Endothelial cell of umbilical vein (primary cell): Measurements from ENCODE around the gene AIMP1. TPM values are rescaled to one million over a fixed set of nuclear protein-coding genes. Genes with fewer than 3 reads are reported as not detected.

Experiments
- BruUV-seq: library from RNA; stranded (reverse); fragments of 400-500 nt; replicated peaks from 2 replicates; lab custom pipeline; 2021; lab: Mats Ljungman, UMichigan
- CTCF ChIA-PET: fragments of 300-600, 350-600 bp; sonication (Branson Sonifier 250); formaldehyde crosslinking; loops from one replicate; lab custom pipeline; 2021; ENCODE audit warnings: antibody characterized with exemption, inconsistent platforms; lab: Charles Lee
- POLR2A ChIA-PET: fragments of 300-600, 350-600 bp; sonication (Branson Sonifier 250); formaldehyde crosslinking; loops from one replicate; lab custom pipeline; 2021; ENCODE audit warnings: antibody characterized with exemption, inconsistent platforms; lab: Charles Lee
- DNase-seq: peaks from one replicate; pipeline ENCODE4 v3.0.0-alpha.2; 2011; ENCODE audit warnings: low read depth, low spot score
- FAIRE-seq: peaks from 2 replicates; lab custom pipeline; 2011; peaks lifted over from hg19 to GRCh38; lab: Jason Lieb, UNC
- H2AFZ ChIP-seq: 2 replicates; pipeline ENCODE4 v1.6.0; 2012; ENCODE audit warnings: low read depth, low read length, control low read depth, inconsistent platforms
- H3K27ac ChIP-seq: 2 replicates; pipeline ENCODE4 v1.5.1; 2011; ENCODE audit warnings: low read depth, mild to moderate bottlenecking, control low read depth, low read length, moderate library complexity; ENCODE audit not compliant: insufficient read depth
- H3K27me3 ChIP-seq, 2 experiments: 2 replicates each; pipeline versions ENCODE4 v1.6.0 to v1.6.1; 2011; ENCODE audit warnings: low read length in 2 of 2, mixed read lengths in 1 of 2; ENCODE audit not compliant: control insufficient read depth in 2 of 2, insufficient read depth in 2 of 2
- H3K36me3 ChIP-seq, 2 experiments: 2 replicates in 1 of 2; 3 replicates in 1 of 2; pipeline ENCODE4 v1.5.1; 2011; ENCODE audit warnings: low read length in 2 of 2, mild to moderate bottlenecking in 1 of 2, moderate library complexity in 1 of 2; ENCODE audit not compliant: control insufficient read depth in 2 of 2, insufficient read depth in 2 of 2; ENCODE audit errors: extremely low read depth in 1 of 2
- H3K4me1 ChIP-seq: 3 replicates; pipeline ENCODE4 v1.5.1; 2011; ENCODE audit warnings: mild to moderate bottlenecking, low read length; ENCODE audit not compliant: control insufficient read depth, insufficient read depth; ENCODE audit errors: extremely low read depth
- H3K4me2 ChIP-seq: 2 replicates; pipeline ENCODE4 v1.6.1; 2011; ENCODE audit warnings: low read length, control low read depth, mixed read lengths; ENCODE audit not compliant: insufficient read depth
- H3K4me3 ChIP-seq, 3 experiments: fragments of 200-600 bp in 1 of 3; sonication (generic), shearing (Covaris generic) in 1 of 3; replicated peaks in 1 of 3; 2 replicates each; pipeline ENCODE4 v1.5.1; 2011 to 2016; ENCODE audit warnings: control low read depth in 3 of 3, low read length in 3 of 3, mild to moderate bottlenecking in 2 of 3, inconsistent platforms in 1 of 3, low read depth in 1 of 3, moderate library complexity in 1 of 3; ENCODE audit not compliant: insufficient read depth in 1 of 3
- H3K79me2 ChIP-seq: 2 replicates; pipeline ENCODE4 v1.6.0; 2012; ENCODE audit warnings: low read length, inconsistent platforms; ENCODE audit not compliant: control insufficient read depth, insufficient read depth
- H3K9ac ChIP-seq: replicated peaks from 2 replicates; pipeline ENCODE3; 2011; ENCODE audit warnings: low read length, control low read depth; ENCODE audit not compliant: insufficient read depth; ENCODE audit errors: extremely low read depth
- H3K9me1 ChIP-seq: replicated peaks from 3 replicates; pipeline ENCODE4 v1.6.0; 2011; ENCODE audit warnings: mild to moderate bottlenecking, low read length; ENCODE audit not compliant: control insufficient read depth, insufficient read depth; ENCODE audit errors: extremely low read depth
- H3K9me3 ChIP-seq: replicated peaks from 2 replicates; pipeline ENCODE4 v1.5.1; 2012; ENCODE audit warnings: low read length, inconsistent platforms; ENCODE audit not compliant: control insufficient read depth, insufficient read depth
- H4K20me1 ChIP-seq: replicated peaks from 2 replicates; pipeline ENCODE3; 2011; ENCODE audit warnings: mild to moderate bottlenecking, low read length; ENCODE audit not compliant: control insufficient read depth, insufficient read depth; ENCODE audit errors: extremely low read depth
- EZH2 ChIP-seq: IDR thresholded peaks from 2 replicates; pipeline ENCODE4 v1.6.1; 2012; ENCODE audit warnings: borderline replicate concordance, low read depth, mild to moderate bottlenecking, moderate library complexity, low read length, inconsistent platforms; ENCODE audit not compliant: severe bottlenecking
- FOS ChIP-seq: IDR thresholded peaks from 2 replicates; pipeline ENCODE4 v1.6.1; 2011; ENCODE audit warnings: mild to moderate bottlenecking, low read length, moderate library complexity, borderline replicate concordance; ENCODE audit not compliant: insufficient read depth
- GATA2 ChIP-seq: IDR thresholded peaks from 2 replicates; pipeline ENCODE4 v1.7.0; 2011; ENCODE audit warnings: low read depth, mild to moderate bottlenecking, moderate library complexity, mixed read lengths, low read length; ENCODE audit not compliant: insufficient read length, insufficient read depth
- JUN ChIP-seq: IDR thresholded peaks from 2 replicates; pipeline ENCODE4 v1.6.1; 2011; ENCODE audit warnings: borderline replicate concordance, low read depth; ENCODE audit not compliant: insufficient read length, insufficient read depth
- MYC ChIP-seq: IDR thresholded peaks from one replicate; pipeline ENCODE4 v1.6.1; 2011; ENCODE audit warnings: mild to moderate bottlenecking, low read depth, low read length
- POLR2A ChIP-seq: IDR thresholded peaks from 2 replicates; pipeline ENCODE4 v1.6.1; 2012; ENCODE audit warnings: low read depth, mild to moderate bottlenecking, control low read depth, low read length
- POLR2AphosphoS5 ChIP-seq: IDR thresholded peaks from 2 replicates; pipeline ENCODE4 v1.6.1; 2012; ENCODE audit warnings: low read depth, mild to moderate bottlenecking, control low read depth, low read length, moderate library complexity; ENCODE audit not compliant: insufficient read depth
- dilution Hi-C: fragments of 300-500 bp; cut with MboI; formaldehyde crosslinking; loops from one replicate; pipeline ENCODE4 v1.15.0; 2019; ENCODE audit warnings: low sequenced_read_pairs; ENCODE audit not compliant: extremely low pct_ligation_motif_present
- intact Hi-C: fragments of 100-400 bp; cut with micrococcal nuclease; formaldehyde crosslinking; loops from one replicate; pipeline ENCODE4 v1.10.0; 2022
- polyA plus RNA-seq, 4 experiments: library from polyadenylated mRNA; depleted of rRNA in 3 of 4; stranded (reverse) in 3 of 4; unstranded in 1 of 4; fragments of >200 nt; gene quantifications; 2 replicates each; pipeline versions ENCODE4 v1.2.1 to v1.2.3, GENCODE V29; 2011 to 2012; ENCODE audit warnings: missing spikeins in 1 of 4
- total RNA-seq: library from RNA; stranded (reverse); gene quantifications from 2 replicates; pipeline ENCODE4 v1.2.3, GENCODE V29; 2021
- TF ChIP-seq, protein P1 (sequence below): IDR thresholded peaks from 2 replicates; pipeline ENCODE4 v1.6.1; 2011; ENCODE audit not compliant: insufficient read depth, insufficient read length
- TF ChIP-seq, protein P2 (sequence below), 2 donors: IDR thresholded peaks; 1 replicate in 1 of 2; 2 replicates in 1 of 2; pipeline ENCODE4 v1.5.1; 2011; ENCODE audit warnings: low read length in 2 of 2, mild to moderate bottlenecking in 2 of 2, moderate library complexity in 2 of 2, control low read depth in 1 of 2, inconsistent platforms in 1 of 2, low read depth in 1 of 2; ENCODE audit not compliant: insufficient read depth in 1 of 2; ENCODE audit errors: extremely low read depth in 1 of 2

AIMP1 gene
- total and polyA plus RNA-seq, 2 donors (not counting 3 experiments of a cell fraction or from before 2014, with no cell fraction given), result 6.4 to 42.4 TPM

DNA sequence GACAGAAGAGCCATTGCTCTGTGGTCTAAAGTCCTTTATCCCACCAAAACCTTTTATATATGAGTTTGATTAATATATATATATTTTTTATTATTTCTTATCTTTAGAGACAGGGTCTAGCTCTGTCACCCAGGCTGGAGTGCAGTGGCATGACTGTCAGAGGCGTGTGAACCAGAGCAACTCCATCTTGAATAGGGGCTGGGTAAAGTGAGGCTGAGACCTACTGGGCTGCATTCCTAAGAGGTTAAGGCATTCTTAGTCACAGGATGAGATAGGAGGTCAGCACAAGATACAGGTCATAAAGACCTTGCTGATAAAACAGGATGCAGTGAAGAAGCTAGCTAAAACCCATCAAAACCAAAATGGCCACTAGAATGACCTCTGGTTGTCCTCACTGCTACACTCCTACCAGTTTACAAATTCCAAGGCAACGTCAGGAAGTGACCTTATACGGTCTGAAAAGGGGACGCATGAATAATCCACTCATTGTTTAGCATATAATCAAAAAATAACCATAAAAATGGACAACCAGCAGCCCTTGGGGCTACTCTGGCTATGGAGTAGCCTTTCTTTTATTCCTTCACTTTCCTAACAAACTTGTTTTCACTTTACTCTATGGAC is 10.8 kb upstream of the AIMP1 start:
- H3K27ac ChIP-seq, result no peak overlapping the region
- TF ChIP-seq FOS, result no peak
- FAIRE-seq (no peak), DNase-seq (no peak)
- ChIA-PET POLR2A (no interaction called here), CTCF (interaction anchor here (0.9 to 1.3 kb wide), 2 partner anchors 10 to 14 kb away, joined by 3 read pairs; no protein-coding TSS in a partner anchor)
- no peaks in the 10 kb centered on the region for H3K4me1 ChIP-seq
- intact Hi-C loops (no loop called here), dilution Hi-C loops (no loop called here)
- no peaks in the 10 kb centered on the region for H3K9me3 ChIP-seq
- no peaks in the 10 kb centered on the region for H3K27me3 ChIP-seq
- H4K20me1 ChIP-seq, result no peaks in the 10 kb centered on the region
- H3K4me2 ChIP-seq, result no peak overlapping the region
- H2AFZ ChIP-seq, result no peak overlapping the region
- peaks cover 3% of the 10 kb centered on the region for H3K79me2 ChIP-seq
- H3K9me1 ChIP-seq, result no peaks in the 10 kb centered on the region
- H3K36me3 ChIP-seq, result no peaks in the 10 kb centered on the region
- no peak overlapping the region for H3K4me3 ChIP-seq
- no peak overlapping the region for H3K9ac ChIP-seq
- no TSS peak for BruUV-seq

DNA sequence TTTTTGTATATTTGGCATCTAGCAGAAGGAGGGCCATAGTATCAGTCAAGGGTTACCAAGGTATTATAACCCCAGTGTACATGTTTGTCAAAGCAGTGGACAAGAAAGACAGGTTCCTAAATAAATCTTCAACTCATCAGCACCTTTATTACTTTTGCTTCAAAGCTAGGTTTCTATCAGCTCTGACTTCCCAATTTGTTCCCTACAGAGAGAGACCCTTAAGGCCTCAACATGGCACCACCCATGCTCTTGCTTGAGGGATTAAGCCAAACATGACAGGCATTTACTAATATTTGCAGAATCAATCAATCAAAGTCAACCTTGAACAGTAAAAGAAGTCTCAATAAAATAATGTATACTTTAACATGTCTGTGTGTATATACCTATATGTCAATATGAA is 9.8 kb upstream of the AIMP1 start:
- intact Hi-C loops (no loop called here), dilution Hi-C loops (no loop called here)
- ChIA-PET POLR2A (no interaction called here), CTCF (interaction anchor here (0.9 kb wide), 1 partner anchor 9 kb away, joined by 3 read pairs; no protein-coding TSS in a partner anchor)
- Histone ChIP-seq H3K9ac (no peak overlapping the region), H2AFZ (no peak overlapping the region), H3K79me2 (peaks cover 3% of the 10 kb centered on the region), H3K36me3 (no peaks in the 10 kb centered on the region), H3K4me3 (no peak overlapping the region), H3K4me1 (no peaks in the 10 kb centered on the region), H3K9me3 (no peaks in the 10 kb centered on the region), H3K27me3 (no peaks in the 10 kb centered on the region), H3K9me1 (no peaks in the 10 kb centered on the region), H3K4me2 (no peak overlapping the region), H3K27ac (no peak overlapping the region), H4K20me1 (no peaks in the 10 kb centered on the region)
- DNase-seq, result no peak
- TF ChIP-seq EZH2 (no peak), MYC (no peak), JUN (no peak), GATA2 (no peak), FOS (no peak), POLR2A (no peak), POLR2AphosphoS5 (no peak)
- TF ChIP-seq, protein P1, sequence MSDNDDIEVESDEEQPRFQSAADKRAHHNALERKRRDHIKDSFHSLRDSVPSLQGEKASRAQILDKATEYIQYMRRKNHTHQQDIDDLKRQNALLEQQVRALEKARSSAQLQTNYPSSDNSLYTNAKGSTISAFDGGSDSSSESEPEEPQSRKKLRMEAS, result no peak
- TF ChIP-seq, protein P2, sequence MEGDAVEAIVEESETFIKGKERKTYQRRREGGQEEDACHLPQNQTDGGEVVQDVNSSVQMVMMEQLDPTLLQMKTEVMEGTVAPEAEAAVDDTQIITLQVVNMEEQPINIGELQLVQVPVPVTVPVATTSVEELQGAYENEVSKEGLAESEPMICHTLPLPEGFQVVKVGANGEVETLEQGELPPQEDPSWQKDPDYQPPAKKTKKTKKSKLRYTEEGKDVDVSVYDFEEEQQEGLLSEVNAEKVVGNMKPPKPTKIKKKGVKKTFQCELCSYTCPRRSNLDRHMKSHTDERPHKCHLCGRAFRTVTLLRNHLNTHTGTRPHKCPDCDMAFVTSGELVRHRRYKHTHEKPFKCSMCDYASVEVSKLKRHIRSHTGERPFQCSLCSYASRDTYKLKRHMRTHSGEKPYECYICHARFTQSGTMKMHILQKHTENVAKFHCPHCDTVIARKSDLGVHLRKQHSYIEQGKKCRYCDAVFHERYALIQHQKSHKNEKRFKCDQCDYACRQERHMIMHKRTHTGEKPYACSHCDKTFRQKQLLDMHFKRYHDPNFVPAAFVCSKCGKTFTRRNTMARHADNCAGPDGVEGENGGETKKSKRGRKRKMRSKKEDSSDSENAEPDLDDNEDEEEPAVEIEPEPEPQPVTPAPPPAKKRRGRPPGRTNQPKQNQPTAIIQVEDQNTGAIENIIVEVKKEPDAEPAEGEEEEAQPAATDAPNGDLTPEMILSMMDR (IDR thresholded peaks at IDR 0.05; ENCODE audit: extremely low read depth in 1 of 2, insufficient read depth in 1 of 2, low read depth in 1 of 2, low read length in 2 of 2), result no peak
- BruUV-seq, result no TSS peak
- no peak for FAIRE-seq
